ENCODE data around the gene SMPDL3A.
"Not testable (repeated sequence)": the region's sequence is repeated elsewhere in the genome, so short reads cannot be mapped to it uniquely, and the experiment has no call there.

SMPDL3A gene

GRCh38 chr6:122789182-122790027 lies at the start of gene SMPDL3A:
SMPDL3A (plus strand) TSS chr6:122789258; CDS start chr6:122789347, 89 bp downstream.
- Mint-ChIP-seq H3K36me3 (ENCODE audit: low read depth) (peaks cover 11% of the 10 kb centered on the region), H3K27ac (peak within 1 kb of the TSS; percentile 86), H3K9me3 (no peaks in the 10 kb centered on the region), H3K27me3 (peaks cover 11% of the 10 kb centered on the region), H3K4me3 (peak within 1 kb of the TSS; percentile 79), H3K4me1 (ENCODE audit: low read depth) (peaks cover 34% of the 10 kb centered on the region)
- intact Hi-C loops (cut with micrococcal nuclease): loop anchor here (5.0 to 10.0 kb wide), 3 partner anchors 32 to 395 kb away; partner anchors contain the start of genes HSF2 and SERINC1

GRCh38 chr6:122740091-122740490 lies 49.0 kb upstream of the SMPDL3A start:
- Mint-ChIP-seq H3K27ac (no peak overlapping the region), H3K4me1 (ENCODE audit: low read depth) (no peaks in the 10 kb centered on the region), H3K36me3 (ENCODE audit: low read depth) (no peaks in the 10 kb centered on the region)

GRCh38 chr6:122740936-122741335 lies 48.1 kb upstream of the SMPDL3A start:
- no peaks in the 10 kb centered on the region for H3K9me3 Mint-ChIP-seq
- no peaks in the 10 kb centered on the region for H3K36me3 Mint-ChIP-seq (ENCODE audit: low read depth)
- no peak overlapping the region for H3K27ac Mint-ChIP-seq
- no peaks in the 10 kb centered on the region for H3K4me1 Mint-ChIP-seq (ENCODE audit: low read depth)
- H3K4me3 Mint-ChIP-seq: no peak overlapping the region
- intact Hi-C loops (cut with micrococcal nuclease): no loop called here
- peaks cover 8% of the 10 kb centered on the region for H3K27me3 Mint-ChIP-seq

More at GRCh38 chr6:122740091-122740490, 49.0 kb upstream of the SMPDL3A start:
- Mint-ChIP-seq H3K27me3 (peaks cover 11% of the 10 kb centered on the region), H3K9me3 (no peaks in the 10 kb centered on the region), H3K4me3 (no peak overlapping the region)
- intact Hi-C loops (cut with micrococcal nuclease): no loop called here

- intact Hi-C loops (cut with micrococcal nuclease): loop anchor here (1.0 kb wide), 1 partner anchor 95 kb away; no protein-coding TSS in a partner anchor
- peaks cover 17% of the 10 kb centered on the region for H3K4me1 Mint-ChIP-seq (ENCODE audit: low read depth)
- peaks cover 20% of the 10 kb centered on the region for H3K9me3 Mint-ChIP-seq
- H3K36me3 Mint-ChIP-seq (ENCODE audit: low read depth); H3K27ac Mint-ChIP-seq; H3K4me3 Mint-ChIP-seq; H3K27me3 Mint-ChIP-seq: not testable (repeated sequence)
Measured at GRCh38 chr6:122744247-122744646, 44.8 kb upstream of the SMPDL3A start.

GRCh38 chr6:122744856-122745255 lies 44.2 kb upstream of the SMPDL3A start:
- peaks cover 17% of the 10 kb centered on the region for H3K4me1 Mint-ChIP-seq (ENCODE audit: low read depth)
- not testable (repeated sequence) for H3K4me3 Mint-ChIP-seq; H3K27ac Mint-ChIP-seq; H3K36me3 Mint-ChIP-seq (ENCODE audit: low read depth); H3K27me3 Mint-ChIP-seq
- intact Hi-C loops (cut with micrococcal nuclease): loop anchor here (1.0 kb wide), 1 partner anchor 94 kb away; no protein-coding TSS in a partner anchor
- H3K9me3 Mint-ChIP-seq: peaks cover 20% of the 10 kb centered on the region

GRCh38 chr6:122746688-122747087 lies 42.4 kb upstream of the SMPDL3A start:
- Mint-ChIP-seq H3K27ac (no peak overlapping the region), H3K4me1 (ENCODE audit: low read depth) (peaks cover 23% of the 10 kb centered on the region), H3K27me3 (no peaks in the 10 kb centered on the region), H3K4me3 (no peak overlapping the region), H3K36me3 (ENCODE audit: low read depth) (peaks cover 9% of the 10 kb centered on the region), H3K9me3 (peaks cover 20% of the 10 kb centered on the region)
- intact Hi-C loops (cut with micrococcal nuclease): no loop called here

GRCh38 chr6:122747573-122747972 lies 41.5 kb upstream of the SMPDL3A start:
- no peak overlapping the region for H3K27ac Mint-ChIP-seq
- H3K36me3 Mint-ChIP-seq (ENCODE audit: low read depth): peaks cover 9% of the 10 kb centered on the region
- H3K4me3 Mint-ChIP-seq: no peak overlapping the region

GRCh38 chr6:122748945-122749344 lies 40.1 kb upstream of the SMPDL3A start:
- Mint-ChIP-seq H3K4me1 (ENCODE audit: low read depth) (peaks cover 39% of the 10 kb centered on the region), H3K9me3 (peaks cover 20% of the 10 kb centered on the region)
- intact Hi-C loops (cut with micrococcal nuclease); H3K27me3 Mint-ChIP-seq; H3K27ac Mint-ChIP-seq; H3K4me3 Mint-ChIP-seq; H3K36me3 Mint-ChIP-seq (ENCODE audit: low read depth): not testable (repeated sequence)

More at GRCh38 chr6:122747573-122747972, 41.5 kb upstream of the SMPDL3A start:
- H3K9me3 Mint-ChIP-seq: peaks cover 20% of the 10 kb centered on the region
- H3K27me3 Mint-ChIP-seq: no peaks in the 10 kb centered on the region
- intact Hi-C loops (cut with micrococcal nuclease): no loop called here
- H3K4me1 Mint-ChIP-seq (ENCODE audit: low read depth): peaks cover 28% of the 10 kb centered on the region

- H3K9me3 Mint-ChIP-seq: peaks cover 24% of the 10 kb centered on the region
- H3K27me3 Mint-ChIP-seq: no peaks in the 10 kb centered on the region
- H3K4me1 Mint-ChIP-seq (ENCODE audit: low read depth): peaks cover 45% of the 10 kb centered on the region
- H3K36me3 Mint-ChIP-seq (ENCODE audit: low read depth): peaks cover 9% of the 10 kb centered on the region
- no peak overlapping the region for H3K4me3 Mint-ChIP-seq
- intact Hi-C loops (cut with micrococcal nuclease): no loop called here
- H3K27ac Mint-ChIP-seq: no peak overlapping the region
Measured at GRCh38 chr6:122749451-122750050, 39.5 kb upstream of the SMPDL3A start.

- intact Hi-C loops (cut with micrococcal nuclease): no loop called here
- Mint-ChIP-seq H3K4me3 (no peak overlapping the region), H3K9me3 (peaks cover 33% of the 10 kb centered on the region), H3K27me3 (no peaks in the 10 kb centered on the region), H3K4me1 (ENCODE audit: low read depth) (peaks cover 52% of the 10 kb centered on the region), H3K27ac (no peak overlapping the region), H3K36me3 (ENCODE audit: low read depth) (peaks cover 9% of the 10 kb centered on the region)
Measured at GRCh38 chr6:122751326-122751725, 37.7 kb upstream of the SMPDL3A start.

GRCh38 chr6:122752459-122752858 lies 36.6 kb upstream of the SMPDL3A start:
- intact Hi-C loops (cut with micrococcal nuclease): no loop called here
- peaks cover 30% of the 10 kb centered on the region for H3K9me3 Mint-ChIP-seq
- no peak overlapping the region for H3K4me3 Mint-ChIP-seq
- no peak overlapping the region for H3K27ac Mint-ChIP-seq
- no peaks in the 10 kb centered on the region for H3K27me3 Mint-ChIP-seq
- H3K4me1 Mint-ChIP-seq (ENCODE audit: low read depth): peaks cover 44% of the 10 kb centered on the region
- H3K36me3 Mint-ChIP-seq (ENCODE audit: low read depth): peaks cover 9% of the 10 kb centered on the region

GRCh38 chr6:122753000-122753687 lies 35.9 kb upstream of the SMPDL3A start:
- Mint-ChIP-seq H3K4me1 (ENCODE audit: low read depth) (peaks cover 37% of the 10 kb centered on the region), H3K27me3 (no peaks in the 10 kb centered on the region), H3K27ac (no peak overlapping the region), H3K36me3 (ENCODE audit: low read depth) (peaks cover 6% of the 10 kb centered on the region), H3K4me3 (no peak overlapping the region), H3K9me3 (peaks cover 23% of the 10 kb centered on the region)
- intact Hi-C loops (cut with micrococcal nuclease): no loop called here

GRCh38 chr6:122753688-122754056 lies 35.4 kb upstream of the SMPDL3A start:
- no peak overlapping the region for H3K4me3 Mint-ChIP-seq
- H3K36me3 Mint-ChIP-seq (ENCODE audit: low read depth): peaks cover under 1% of the 10 kb centered on the region
- peaks cover 18% of the 10 kb centered on the region for H3K9me3 Mint-ChIP-seq
- H3K27me3 Mint-ChIP-seq: no peaks in the 10 kb centered on the region
- H3K4me1 Mint-ChIP-seq (ENCODE audit: low read depth): peaks cover 34% of the 10 kb centered on the region
- H3K27ac Mint-ChIP-seq: no peak overlapping the region
- intact Hi-C loops (cut with micrococcal nuclease): no loop called here
